ENCODE data around the gene ATP5F1E.

- TF ChIP-seq CTCF (conservative IDR thresholded peaks at IDR 0.05; ENCODE audit: low read length) (no peak), EZH2phosphoT487 (IDR thresholded peaks at IDR 0.05; ENCODE audit: borderline replicate concordance) (no peak)
Measured at GRCh38 chr20:59007665-59008511, 24.2 kb downstream of the ATP5F1E start.
